Skin epidermis (tissue), 12 donors: ENCODE results near the gene TRIM71.
"Not testable (repeated sequence)": the region's sequence is repeated elsewhere in the genome, so short reads cannot be mapped to it uniquely, and the experiment has no call there.

Experiments used
- H3K27ac ChIP-seq, 21 experiments: fragments of 200-600 bp; sonication (generic) in 11 of 21; one replicate each; pipeline ENCODE4 v1.5.0; 2020; ENCODE audit warnings: mild to moderate bottlenecking in 3 of 21, inconsistent platforms in 2 of 21, moderate library complexity in 2 of 21
- H3K4me3 ChIP-seq, 7 experiments: fragments of 200-600 bp; sonication (generic) in 2 of 7; one replicate each; pipeline ENCODE4 v1.5.0; 2020; ENCODE audit warnings: inconsistent platforms in 2 of 7, mild to moderate bottlenecking in 2 of 7, moderate library complexity in 1 of 7

TRIM71 gene

GRCh38 chr3:32817558-32818228 lies at the start of gene TRIM71:
Gene TRIM71, plus strand, starts transcription at chr3:32817997. Its CDS starts 84 bp downstream, at chr3:32818081.
- peak within 1 kb of the TSS; percentile 18 to 42 (median 23) for H3K4me3 ChIP-seq

GRCh38 chr3:32778389-32778788 lies 39.4 kb upstream of the TRIM71 start:
- Histone ChIP-seq H3K27ac (no peak overlapping the region), H3K4me3 (no peak overlapping the region)

More at GRCh38 chr3:32817558-32818228, at the start of gene TRIM71:
- H3K27ac ChIP-seq, result no peak within 1 kb of the TSS

GRCh38 chr3:32780071-32780734 lies 37.6 kb upstream of the TRIM71 start:
- Histone ChIP-seq H3K4me3 (peak overlapping the region in 2 of 7 experiments; percentile 48 to 50), H3K27ac (no peak overlapping the region)

- peak overlapping the region in 2 of 21 experiments; percentile 10 to 28 for H3K27ac ChIP-seq
- peak overlapping the region; percentile 33 to 50 (median 42) for H3K4me3 ChIP-seq
Measured at GRCh38 chr3:32780735-32781210, 37.0 kb upstream of the TRIM71 start.

GRCh38 chr3:32781211-32781968 lies 36.4 kb upstream of the TRIM71 start:
- peak overlapping the region; percentile 33 to 50 (median 42) for H3K4me3 ChIP-seq
- peak overlapping the region in 2 of 21 experiments; percentile 10 to 28 for H3K27ac ChIP-seq

- not testable (repeated sequence) for H3K27ac ChIP-seq
Measured at GRCh38 chr3:32781969-32782270, 35.9 kb upstream of the TRIM71 start.

GRCh38 chr3:32782407-32782806 lies 35.4 kb upstream of the TRIM71 start:
- no peak overlapping the region for H3K4me3 ChIP-seq
- no peak overlapping the region for H3K27ac ChIP-seq

More at GRCh38 chr3:32781969-32782270, 35.9 kb upstream of the TRIM71 start:
- H3K4me3 ChIP-seq, result not testable (repeated sequence)

- Histone ChIP-seq H3K4me3 (no peak overlapping the region), H3K27ac (no peak overlapping the region)
Measured at GRCh38 chr3:32791833-32792232, 26.0 kb upstream of the TRIM71 start.

- H3K4me3 ChIP-seq, result no peak overlapping the region
Measured at GRCh38 chr3:32794487-32795308, 23.1 kb upstream of the TRIM71 start.

GRCh38 chr3:32796384-32796950 lies 21.3 kb upstream of the TRIM71 start:
- H3K27ac ChIP-seq, H3K4me3 ChIP-seq: not testable (repeated sequence)

More at GRCh38 chr3:32794487-32795308, 23.1 kb upstream of the TRIM71 start:
- H3K27ac ChIP-seq, result no peak overlapping the region

- H3K27ac ChIP-seq, result no peak overlapping the region
Measured at GRCh38 chr3:32797776-32798175, 20.0 kb upstream of the TRIM71 start.

GRCh38 chr3:32801440-32801839 lies 16.4 kb upstream of the TRIM71 start:
- H3K4me3 ChIP-seq, H3K27ac ChIP-seq: not testable (repeated sequence)

More at GRCh38 chr3:32797776-32798175, 20.0 kb upstream of the TRIM71 start:
- H3K4me3 ChIP-seq, result no peak overlapping the region

GRCh38 chr3:32813180-32813579 lies 4.6 kb upstream of the TRIM71 start:
- Histone ChIP-seq H3K27ac (no peak overlapping the region), H3K4me3 (no peak overlapping the region)

GRCh38 chr3:32814361-32814760 lies 3.4 kb upstream of the TRIM71 start:
- H3K4me3 ChIP-seq, result no peak overlapping the region

GRCh38 chr3:32815841-32816438 lies 1.9 kb upstream of the TRIM71 start:
- Histone ChIP-seq H3K4me3 (peak overlapping the region in 3 of 7 experiments; percentile 27 to 42 (median 41)), H3K27ac (no peak overlapping the region)

More at GRCh38 chr3:32814361-32814760, 3.4 kb upstream of the TRIM71 start:
- H3K27ac ChIP-seq, result no peak overlapping the region

- H3K4me3 ChIP-seq, result peak overlapping the region; percentile 18 to 42 (median 23)
- no peak overlapping the region for H3K27ac ChIP-seq
Measured at GRCh38 chr3:32816439-32817256, 1.1 kb upstream of the TRIM71 start.

GRCh38 chr3:32817257-32817557 lies 590 bp upstream of the TRIM71 start:
- H3K27ac ChIP-seq, result no peak overlapping the region
- peak overlapping the region; percentile 18 to 42 (median 23) for H3K4me3 ChIP-seq
